ENCODE measurements around the gene CFH. TPM values are rescaled to one million over a fixed set of nuclear protein-coding genes. Genes with fewer than 3 reads are reported as not detected.

The CFH gene
- total RNA-seq, 1 donor from 2014 or later = 1.6 TPM

GRCh38 chr1:196655494-196655893 is 3.7 kb downstream of the CFH start:
- H3K27ac Mint-ChIP-seq = no peak overlapping the region
- H3K27me3 Mint-ChIP-seq = no peaks in the 10 kb centered on the region
- peaks cover 5% of the 10 kb centered on the region for H3K4me1 Mint-ChIP-seq (ENCODE audit: unreplicated experiment)
- H3K4me3 Mint-ChIP-seq = no peak overlapping the region
- no peaks in the 10 kb centered on the region for H3K9me3 Mint-ChIP-seq
- no peak for DNase-seq (ENCODE audit: extremely low spot score, unreplicated experiment)
- TF ChIP-seq CTCF (conservative IDR thresholded peaks at IDR 0.05) = no peak
- no peaks in the 10 kb centered on the region for H3K36me3 Mint-ChIP-seq

- no peak overlapping the region for H3K27ac Mint-ChIP-seq
- no peaks in the 10 kb centered on the region for H3K36me3 Mint-ChIP-seq
- no peak overlapping the region for H3K4me3 Mint-ChIP-seq
- no peak for TF ChIP-seq CTCF (conservative IDR thresholded peaks at IDR 0.05)
- no peaks in the 10 kb centered on the region for H3K4me1 Mint-ChIP-seq (ENCODE audit: unreplicated experiment)
- H3K27me3 Mint-ChIP-seq = no peaks in the 10 kb centered on the region
- no peaks in the 10 kb centered on the region for H3K9me3 Mint-ChIP-seq
- DNase-seq (ENCODE audit: extremely low spot score, unreplicated experiment) = no peak
These were observed 7.6 kb downstream of the CFH start for GRCh38 chr1:196659471-196659870.

GRCh38 chr1:196660272-196660671 is 8.4 kb downstream of the CFH start:
- DNase-seq (ENCODE audit: extremely low spot score, unreplicated experiment) = no peak
- no peak for TF ChIP-seq CTCF (conservative IDR thresholded peaks at IDR 0.05)
- Mint-ChIP-seq H3K9me3 (no peaks in the 10 kb centered on the region), H3K27ac (no peak overlapping the region), H3K4me3 (no peak overlapping the region), H3K27me3 (no peaks in the 10 kb centered on the region), H3K36me3 (no peaks in the 10 kb centered on the region), H3K4me1 (ENCODE audit: unreplicated experiment) (no peaks in the 10 kb centered on the region)

- no peaks in the 10 kb centered on the region for H3K9me3 Mint-ChIP-seq
- no peak overlapping the region for H3K4me3 Mint-ChIP-seq
- H3K27me3 Mint-ChIP-seq = no peaks in the 10 kb centered on the region
- H3K27ac Mint-ChIP-seq = no peak overlapping the region
- no peak for DNase-seq (ENCODE audit: extremely low spot score, unreplicated experiment)
- peak; percentile 88 for TF ChIP-seq CTCF (conservative IDR thresholded peaks at IDR 0.05)
- no peaks in the 10 kb centered on the region for H3K36me3 Mint-ChIP-seq
- no peaks in the 10 kb centered on the region for H3K4me1 Mint-ChIP-seq (ENCODE audit: unreplicated experiment)
These were observed 9.0 kb downstream of the CFH start for GRCh38 chr1:196660852-196661251.

- Mint-ChIP-seq H3K36me3 (no peaks in the 10 kb centered on the region), H3K27ac (no peak overlapping the region)
- no peak for DNase-seq (ENCODE audit: extremely low spot score, unreplicated experiment)
These were observed 9.5 kb downstream of the CFH start for GRCh38 chr1:196661345-196661744.

More at GRCh38 chr1:196661345-196661744, 9.5 kb downstream of the CFH start:
- Mint-ChIP-seq H3K27me3 (no peaks in the 10 kb centered on the region), H3K4me1 (ENCODE audit: unreplicated experiment) (no peaks in the 10 kb centered on the region), H3K4me3 (no peak overlapping the region), H3K9me3 (no peaks in the 10 kb centered on the region)
- TF ChIP-seq CTCF (conservative IDR thresholded peaks at IDR 0.05) = peak; percentile 1
